ENCODE measurements around the gene TASOR2.

Gene TASOR2

GRCh38 chr10:5688587-5688986, 3.9 kb downstream of the TASOR2 start:
- DNase-seq = no peak

- DNase-seq = no peak
These were observed 7.1 kb downstream of the TASOR2 start for GRCh38 chr10:5691786-5692185.

- DNase-seq = peak; percentile 28
These were observed 8.1 kb downstream of the TASOR2 start for GRCh38 chr10:5692461-5693358.

- DNase-seq = no peak
These were observed 9.9 kb downstream of the TASOR2 start for GRCh38 chr10:5694573-5694972.

GRCh38 chr10:5697342-5697741, 12.7 kb downstream of the TASOR2 start:
- no peak for DNase-seq

- no peak for DNase-seq
These were observed 13.4 kb downstream of the TASOR2 start for GRCh38 chr10:5698062-5698461.

GRCh38 chr10:5708356-5708755, 23.7 kb downstream of the TASOR2 start:
- DNase-seq = no peak

GRCh38 chr10:5709865-5710264, 25.2 kb downstream of the TASOR2 start:
- DNase-seq = no peak

- DNase-seq = no peak
These were observed 26.2 kb downstream of the TASOR2 start for GRCh38 chr10:5710859-5711258.

- no peak for DNase-seq
These were observed 27.0 kb downstream of the TASOR2 start for GRCh38 chr10:5711642-5712041.

GRCh38 chr10:5719546-5719945, 34.9 kb downstream of the TASOR2 start:
- no peak for DNase-seq

GRCh38 chr10:5720182-5720581, 35.5 kb downstream of the TASOR2 start:
- no peak for DNase-seq

GRCh38 chr10:5723692-5724091, 39.1 kb downstream of the TASOR2 start:
- no peak for DNase-seq

- DNase-seq = no peak
These were observed 46.1 kb downstream of the TASOR2 start for GRCh38 chr10:5730766-5731165.

GRCh38 chr10:5731559-5731958, 46.9 kb downstream of the TASOR2 start:
- no peak for DNase-seq

GRCh38 chr10:5732141-5732540, 47.5 kb downstream of the TASOR2 start:
- no peak for DNase-seq
